Measurements from ENCODE around the gene PSMD2. TPM values are rescaled to one million over a fixed set of nuclear protein-coding genes. Genes with fewer than 3 reads are reported as not detected.

Gene PSMD2
- total RNA-seq, 1 donor from 2014 or later, result 210 TPM

- Mint-ChIP-seq H3K4me1 (peaks cover under 1% of the 10 kb centered on the region), H3K36me3 (ENCODE audit: low read depth) (peaks cover 11% of the 10 kb centered on the region), H3K4me3 (no peak overlapping the region), H3K27ac (no peak overlapping the region), H3K27me3 (no peaks in the 10 kb centered on the region), H3K9me3 (no peaks in the 10 kb centered on the region)
- no peak for TF ChIP-seq CTCF (IDR thresholded peaks at IDR 0.05)
- ATAC-seq (ENCODE audit: low read depth) (no peak), DNase-seq (no peak)
- CTCF ChIA-PET, result no interaction called here
- POLR2A ChIA-PET, result interaction anchor here (0.6 kb wide), 1 partner anchor 1264 kb away, joined by 8 read pairs; no protein-coding TSS in a partner anchor
- intact Hi-C loops (cut with micrococcal nuclease), result no loop called here
Measured at GRCh38 chr3:184343200-184343876, 44.3 kb downstream of the PSMD2 start.

- CTCF ChIA-PET, result no interaction called here
- ATAC-seq (ENCODE audit: low read depth) (no peak), DNase-seq (no peak)
- intact Hi-C loops (cut with micrococcal nuclease), result no loop called here
- POLR2A ChIA-PET, result interaction anchor here (0.6 kb wide), 1 partner anchor 213 kb away, joined by 3 read pairs; no protein-coding TSS in a partner anchor
- no peak overlapping the region for H3K27ac Mint-ChIP-seq
- TF ChIP-seq CTCF (IDR thresholded peaks at IDR 0.05), result no peak
- H3K36me3 Mint-ChIP-seq (ENCODE audit: low read depth), result peaks cover 11% of the 10 kb centered on the region
- H3K4me1 Mint-ChIP-seq, result no peaks in the 10 kb centered on the region
- H3K4me3 Mint-ChIP-seq, result no peak overlapping the region
- no peaks in the 10 kb centered on the region for H3K9me3 Mint-ChIP-seq
- no peaks in the 10 kb centered on the region for H3K27me3 Mint-ChIP-seq
Measured at GRCh38 chr3:184344579-184345316, 45.7 kb downstream of the PSMD2 start.

GRCh38 chr3:184345317-184346144 is 46.5 kb downstream of the PSMD2 start:
- Mint-ChIP-seq H3K9me3 (no peaks in the 10 kb centered on the region), H3K27ac (no peak overlapping the region), H3K4me1 (no peaks in the 10 kb centered on the region), H3K4me3 (no peak overlapping the region), H3K36me3 (ENCODE audit: low read depth) (peaks cover 11% of the 10 kb centered on the region), H3K27me3 (no peaks in the 10 kb centered on the region)
- ChIA-PET POLR2A (interaction anchor here (0.6 kb wide), 1 partner anchor 214 kb away, joined by 3 read pairs; no protein-coding TSS in a partner anchor), CTCF (no interaction called here)
- DNase-seq (no peak), ATAC-seq (ENCODE audit: low read depth) (peak; percentile 31)
- intact Hi-C loops (cut with micrococcal nuclease), result no loop called here
- TF ChIP-seq CTCF (IDR thresholded peaks at IDR 0.05), result no peak

- peaks cover 11% of the 10 kb centered on the region for H3K36me3 Mint-ChIP-seq (ENCODE audit: low read depth)
- intact Hi-C loops (cut with micrococcal nuclease), result no loop called here
- H3K4me1 Mint-ChIP-seq, result no peaks in the 10 kb centered on the region
- ATAC-seq (ENCODE audit: low read depth), result no peak
- TF ChIP-seq CTCF (IDR thresholded peaks at IDR 0.05), result no peak
- no peak overlapping the region for H3K4me3 Mint-ChIP-seq
- ChIA-PET CTCF (no interaction called here), POLR2A (no interaction called here)
- H3K27me3 Mint-ChIP-seq, result no peaks in the 10 kb centered on the region
- no peak for DNase-seq
- H3K9me3 Mint-ChIP-seq, result no peaks in the 10 kb centered on the region
- H3K27ac Mint-ChIP-seq, result no peak overlapping the region
Measured at GRCh38 chr3:184346480-184347190, 47.6 kb downstream of the PSMD2 start.
